Retinal pigment epithelial cell (primary cell): Measurements from ENCODE around the gene NKAIN4.

Experiments
- DNase-seq: peaks from one replicate; pipeline ENCODE4 v3.0.0-alpha.2; 2010; ENCODE audit warnings: low read depth
- H3K4me3 ChIP-seq: 2 replicates; pipeline ENCODE4 v1.5.1; 2011; ENCODE audit warnings: mild to moderate bottlenecking, low read length, control low read depth, moderate library complexity
- CTCF ChIP-seq: conservative IDR thresholded peaks from 2 replicates; pipeline ENCODE4 v1.5.1; 2011; ENCODE audit warnings: low read depth, low read length, control low read depth, inconsistent platforms

NKAIN4 gene

GRCh38 chr20:63248835-63249591 lies 5.2 kb downstream of the NKAIN4 start:
- DNase-seq = no peak
- no peak overlapping the region for H3K4me3 ChIP-seq
- no peak for TF ChIP-seq CTCF

GRCh38 chr20:63247671-63248228 lies 6.5 kb downstream of the NKAIN4 start:
- no peak overlapping the region for H3K4me3 ChIP-seq
- DNase-seq = no peak
- no peak for TF ChIP-seq CTCF

GRCh38 chr20:63246490-63247288 lies 7.6 kb downstream of the NKAIN4 start:
- no peak for DNase-seq
- no peak overlapping the region for H3K4me3 ChIP-seq
- TF ChIP-seq CTCF = peak; percentile 14

GRCh38 chr20:63244468-63244867 lies 9.8 kb downstream of the NKAIN4 start:
- no peak for DNase-seq
- no peak overlapping the region for H3K4me3 ChIP-seq
- TF ChIP-seq CTCF = no peak

- no peak for TF ChIP-seq CTCF
- no peak for DNase-seq
- H3K4me3 ChIP-seq = no peak overlapping the region
Measured at GRCh38 chr20:63243604-63244247, 10.5 kb downstream of the NKAIN4 start.

- no peak overlapping the region for H3K4me3 ChIP-seq
- no peak for DNase-seq
- TF ChIP-seq CTCF = no peak
Measured at GRCh38 chr20:63242736-63243135, 11.5 kb downstream of the NKAIN4 start.
